Measurements from ENCODE around the gene VIPR2. TPM values are rescaled to one million over a fixed set of nuclear protein-coding genes. Genes with fewer than 3 reads are reported as not detected.
"Not testable (repeated sequence)": the region's sequence is repeated elsewhere in the genome, so short reads cannot be mapped to it uniquely, and the experiment has no call there.

Gene VIPR2
- total RNA-seq, 1 donor from 2014 or later: 15.2 TPM

- peak; percentile 27 for DNase-seq
- intact Hi-C loops (cut with DNase I): no loop called here
- ATAC-seq (ENCODE audit: poor library complexity): peak; percentile 44
Observed at GRCh38 chr7:159115601-159116501, 28.8 kb downstream of the VIPR2 start.

- DNase-seq: peak; percentile 45
- intact Hi-C loops (cut with DNase I): no loop called here
- peak; percentile 65 for ATAC-seq (ENCODE audit: poor library complexity)
Observed at GRCh38 chr7:159114981-159115380, 29.7 kb downstream of the VIPR2 start.

GRCh38 chr7:159114096-159114495 lies 30.6 kb downstream of the VIPR2 start:
- intact Hi-C loops (cut with DNase I): no loop called here
- no peak for ATAC-seq (ENCODE audit: poor library complexity)
- DNase-seq: peak; percentile 32

- intact Hi-C loops (cut with DNase I): no loop called here
- ATAC-seq (ENCODE audit: poor library complexity): no peak
- DNase-seq: no peak
Observed at GRCh38 chr7:159113056-159113455, 31.6 kb downstream of the VIPR2 start.

GRCh38 chr7:159112136-159113011 lies 32.3 kb downstream of the VIPR2 start:
- DNase-seq (peak; percentile 33), ATAC-seq (ENCODE audit: poor library complexity) (no peak)
- intact Hi-C loops (cut with DNase I): no loop called here

GRCh38 chr7:159109653-159110035 lies 35.0 kb downstream of the VIPR2 start:
- intact Hi-C loops (cut with DNase I): no loop called here
- DNase-seq (peak; percentile 51), ATAC-seq (ENCODE audit: poor library complexity) (no peak)

GRCh38 chr7:159108941-159109652 lies 35.6 kb downstream of the VIPR2 start:
- peak; percentile 30 for DNase-seq
- intact Hi-C loops (cut with DNase I): no loop called here
- ATAC-seq (ENCODE audit: poor library complexity): no peak

- peak; percentile 27 for DNase-seq
- no peak for ATAC-seq (ENCODE audit: poor library complexity)
- intact Hi-C loops (cut with DNase I): no loop called here
Observed at GRCh38 chr7:159108491-159108890, 36.2 kb downstream of the VIPR2 start.

GRCh38 chr7:159107161-159107892 lies 37.3 kb downstream of the VIPR2 start:
- DNase-seq (peak; percentile 33), ATAC-seq (ENCODE audit: poor library complexity) (no peak)
- intact Hi-C loops (cut with DNase I): no loop called here

- intact Hi-C loops (cut with DNase I): no loop called here
- ATAC-seq (ENCODE audit: poor library complexity) (no peak), DNase-seq (peak; percentile 20)
Observed at GRCh38 chr7:159105832-159106811, 38.5 kb downstream of the VIPR2 start.

GRCh38 chr7:159105066-159105780 lies 39.4 kb downstream of the VIPR2 start:
- ATAC-seq (ENCODE audit: poor library complexity) (no peak), DNase-seq (peak; percentile 36)
- intact Hi-C loops (cut with DNase I): no loop called here

GRCh38 chr7:159104188-159104920 lies 40.3 kb downstream of the VIPR2 start:
- ATAC-seq (ENCODE audit: poor library complexity) (peak; percentile 82), DNase-seq (peak; percentile 80)
- intact Hi-C loops (cut with DNase I): no loop called here

GRCh38 chr7:159103382-159104187 lies 41.1 kb downstream of the VIPR2 start:
- DNase-seq (peak; percentile 10), ATAC-seq (ENCODE audit: poor library complexity) (no peak)
- intact Hi-C loops (cut with DNase I): no loop called here

- intact Hi-C loops (cut with DNase I): no loop called here
- DNase-seq: peak; percentile 23
- no peak for ATAC-seq (ENCODE audit: poor library complexity)
Observed at GRCh38 chr7:159102681-159103381, 41.8 kb downstream of the VIPR2 start.

GRCh38 chr7:159101661-159102091 lies 43.0 kb downstream of the VIPR2 start:
- ATAC-seq (ENCODE audit: poor library complexity); intact Hi-C loops (cut with DNase I): not testable (repeated sequence)
- peak; percentile 20 for DNase-seq
